GM12892 (cell line): Measurements from ENCODE around the gene XAF1.

ENCODE experiments used
- DNase-seq: peaks from one replicate; pipeline ENCODE4 v3.0.0; 2011; ENCODE audit not compliant: insufficient read length
- FAIRE-seq: peaks from 2 replicates; lab custom pipeline; 2011; peaks lifted over from hg19 to GRCh38; lab: Jason Lieb, UNC
- POLR2A ChIP-seq: IDR thresholded peaks from 2 replicates; pipeline ENCODE4 v1.6.1; 2011; ENCODE audit warnings: low read depth, low read length, control low read depth
- POLR2AphosphoS5 ChIP-seq: IDR thresholded peaks from 2 replicates; pipeline ENCODE4 v1.6.1; 2011; ENCODE audit warnings: low read depth, low read length, control low read depth
- TAF1 ChIP-seq: IDR thresholded peaks from 2 replicates; pipeline ENCODE4 v1.6.1; 2011; ENCODE audit warnings: low read depth, mild to moderate bottlenecking, control low read depth, low read length, borderline replicate concordance

The XAF1 gene

GRCh38 chr17:6818938-6819337 is 63.1 kb downstream of the XAF1 start:
- no peak for FAIRE-seq
- no peak for TF ChIP-seq TAF1

DNA sequence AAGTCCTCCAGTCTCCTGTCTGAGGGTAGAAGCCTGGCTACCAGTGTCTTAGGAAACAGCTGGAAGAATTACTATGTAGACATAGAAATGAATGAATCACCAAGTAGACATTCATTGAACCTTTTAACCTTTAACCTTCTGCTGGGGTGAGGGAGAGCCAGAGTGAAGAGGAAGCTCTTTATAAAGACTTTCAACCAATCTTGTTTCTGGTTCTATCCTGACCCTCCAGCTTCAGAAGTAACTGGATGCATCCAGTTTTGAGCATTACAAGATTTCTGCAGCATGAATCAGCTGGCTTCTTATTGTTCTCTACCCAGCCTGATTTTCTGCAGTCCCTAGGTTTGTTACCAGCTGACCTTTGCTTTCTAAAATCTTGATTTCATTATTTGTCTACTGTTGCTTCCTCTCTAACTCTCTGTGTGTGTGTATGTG is 67.2 kb downstream of the XAF1 start:
- no peak for DNase-seq
- no peak for TF ChIP-seq POLR2AphosphoS5
- no peak for TF ChIP-seq TAF1
- TF ChIP-seq POLR2A = no peak
- FAIRE-seq = no peak

More at GRCh38 chr17:6818938-6819337, 63.1 kb downstream of the XAF1 start:
- no peak for DNase-seq
